ENCODE data around the gene HOXA6. TPM values are rescaled to one million over a fixed set of nuclear protein-coding genes. Genes with fewer than 3 reads are reported as not detected.

Gene HOXA6
- total RNA-seq, 1 donor from 2014 or later, result 15.8 TPM

DNA sequence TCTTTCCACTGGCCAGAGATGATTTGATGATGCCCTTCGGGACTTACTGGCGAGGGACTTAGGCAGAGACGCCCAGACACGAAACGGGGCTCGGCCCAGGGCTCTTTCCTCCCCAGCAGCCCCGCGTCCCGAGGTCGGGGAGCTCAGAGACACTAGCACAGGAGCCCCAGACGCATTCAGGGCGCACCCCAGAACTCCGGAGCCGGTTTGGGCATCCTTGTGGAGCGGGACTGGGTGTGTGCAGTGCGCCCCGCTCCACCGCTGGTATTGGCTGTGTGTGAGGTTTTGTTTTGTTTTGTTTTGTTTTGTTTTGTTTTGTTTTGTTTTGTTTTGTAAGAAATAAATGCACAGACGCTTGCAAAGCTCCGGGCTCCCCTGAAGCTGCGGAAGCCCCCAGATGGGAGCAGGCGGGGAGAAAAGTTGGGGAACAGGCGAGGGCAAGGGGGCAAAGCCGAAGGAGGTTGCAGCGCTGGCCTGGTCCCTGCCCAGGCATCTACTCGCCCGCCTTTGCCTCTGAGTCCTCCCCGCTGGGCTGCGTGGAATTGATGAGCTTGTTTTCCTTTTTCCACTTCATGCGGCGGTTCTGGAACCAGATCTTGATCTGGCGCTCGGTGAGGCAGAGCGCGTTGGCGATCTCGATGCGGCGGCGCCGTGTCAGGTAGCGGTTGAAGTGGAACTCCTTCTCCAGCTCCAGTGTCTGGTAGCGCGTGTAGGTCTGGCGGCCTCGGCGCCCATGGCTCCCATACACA lies 2.2 kb downstream of the HOXA6 start:
- intact Hi-C loops (cut with DNase I), result no loop called here
- ATAC-seq (no peak), DNase-seq (ENCODE audit: low spot score) (peak; percentile 62)

DNA sequence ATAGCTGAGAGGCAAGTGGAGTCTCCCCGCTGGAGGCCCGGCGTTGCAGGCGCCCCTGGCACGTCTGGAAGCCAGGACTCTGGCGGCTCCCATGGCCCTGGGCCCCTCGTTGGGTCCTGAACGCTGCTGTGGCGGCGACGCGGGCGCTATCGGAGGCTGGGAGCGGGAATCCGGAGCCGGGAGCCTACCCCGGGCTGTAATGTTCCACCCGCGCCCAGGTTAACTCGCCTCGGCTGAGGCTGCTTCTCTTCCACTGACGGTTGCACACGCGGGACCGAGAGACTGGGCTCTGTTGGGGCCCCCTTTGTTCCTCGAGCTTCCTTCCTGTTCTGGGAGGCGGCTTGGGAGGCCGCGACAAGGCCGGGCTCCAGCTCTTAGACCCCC lies 2.8 kb downstream of the HOXA6 start:
- peak; percentile 66 for DNase-seq (ENCODE audit: low spot score)
- intact Hi-C loops (cut with DNase I), result no loop called here

DNA sequence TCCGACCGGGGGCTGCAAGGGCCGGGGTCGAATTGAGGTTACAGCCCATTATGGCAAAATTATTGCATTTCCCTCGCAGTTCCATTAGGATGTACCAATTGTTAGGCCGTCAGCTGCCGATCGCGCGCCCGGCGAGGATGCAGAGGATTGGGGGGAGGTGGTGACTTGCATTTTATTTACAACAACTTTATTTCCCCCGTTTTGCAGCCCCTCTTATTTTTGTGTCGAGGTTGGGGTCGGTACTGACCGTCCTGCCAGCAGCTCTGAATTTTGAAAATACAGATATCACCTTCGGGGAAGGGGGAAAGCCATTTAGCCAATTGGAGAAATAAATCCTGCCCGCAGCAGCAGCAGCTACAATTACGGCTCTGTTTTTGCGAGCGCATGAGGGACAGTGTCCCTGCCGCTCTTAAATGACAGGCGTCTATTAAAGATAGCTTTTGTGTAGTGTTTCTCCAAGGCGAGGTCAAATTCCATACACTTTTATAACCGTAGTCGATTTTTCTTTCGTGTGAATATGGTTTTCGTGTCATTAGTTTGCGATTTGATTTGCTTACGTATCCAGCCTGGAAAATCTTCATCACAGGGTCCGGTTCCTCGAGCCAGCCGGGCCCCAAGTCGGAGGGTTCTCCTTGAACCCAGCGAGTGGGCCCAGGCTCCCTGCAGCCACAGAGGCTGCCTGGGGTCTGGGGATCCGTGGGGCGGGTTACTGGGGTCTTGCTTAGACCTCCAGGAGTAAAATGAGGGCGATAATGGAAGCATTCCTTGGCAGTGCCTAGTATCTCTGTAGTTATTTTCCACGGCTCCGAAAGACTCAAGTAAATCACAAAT lies 3.4 kb downstream of the HOXA6 start:
- intact Hi-C loops (cut with DNase I), result no loop called here
- DNase-seq (ENCODE audit: low spot score) (no peak), ATAC-seq (no peak)

More for the DNA sequence above, 2.8 kb downstream of the HOXA6 start:
- peak; percentile 3 for ATAC-seq

DNA sequence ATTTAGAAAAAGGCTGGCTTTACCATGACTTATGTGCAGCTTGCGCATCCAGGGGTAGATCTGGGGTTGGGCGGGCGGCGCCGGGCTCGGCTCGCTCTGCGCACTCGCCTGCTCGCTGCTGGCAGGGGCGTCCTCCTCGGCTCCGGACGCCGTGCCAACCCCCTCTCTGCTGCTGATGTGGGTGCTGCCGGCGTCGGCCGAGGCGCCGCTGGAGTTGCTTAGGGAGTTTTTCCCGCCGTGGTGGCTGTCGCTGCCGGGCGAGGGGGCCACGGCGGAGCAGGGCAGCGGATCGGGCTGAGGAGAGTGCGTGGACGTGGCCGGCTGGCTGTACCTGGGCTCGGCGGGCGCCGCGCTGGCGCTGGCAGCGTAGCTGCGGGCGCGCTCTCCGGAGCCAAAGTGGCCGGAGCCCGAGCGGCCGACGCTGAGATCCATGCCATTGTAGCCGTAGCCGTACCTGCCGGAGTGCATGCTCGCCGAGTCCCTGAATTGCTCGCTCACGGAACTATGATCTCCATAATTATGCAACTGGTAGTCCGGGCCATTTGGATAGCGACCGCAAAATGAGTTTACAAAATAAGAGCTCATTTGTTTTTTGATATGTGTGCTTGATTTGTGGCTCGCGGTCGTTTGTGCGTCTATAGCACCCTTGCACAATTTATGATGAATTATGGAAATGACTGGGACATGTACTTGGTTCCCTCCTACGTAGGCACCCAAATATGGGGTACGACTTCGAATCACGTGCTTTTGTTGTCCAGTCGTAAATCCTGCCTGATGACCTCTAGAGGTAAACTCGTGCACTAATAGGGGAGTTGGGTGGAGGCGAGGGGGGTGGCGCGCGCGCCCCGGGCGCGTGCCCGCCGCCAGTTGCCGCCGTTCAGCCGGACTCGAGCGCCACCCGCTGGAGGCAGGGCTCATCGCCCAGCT lies 4.3 kb downstream of the HOXA6 start, which contains the start of gene HOXA5:
Gene HOXA5 (minus strand): TSS at position 659 of the 927 bp plus-strand sequence. CDS start 74 bp downstream, at position 585.
- DNase-seq (ENCODE audit: low spot score), result no peak
- intact Hi-C loops (cut with DNase I), result no loop called here

DNA sequence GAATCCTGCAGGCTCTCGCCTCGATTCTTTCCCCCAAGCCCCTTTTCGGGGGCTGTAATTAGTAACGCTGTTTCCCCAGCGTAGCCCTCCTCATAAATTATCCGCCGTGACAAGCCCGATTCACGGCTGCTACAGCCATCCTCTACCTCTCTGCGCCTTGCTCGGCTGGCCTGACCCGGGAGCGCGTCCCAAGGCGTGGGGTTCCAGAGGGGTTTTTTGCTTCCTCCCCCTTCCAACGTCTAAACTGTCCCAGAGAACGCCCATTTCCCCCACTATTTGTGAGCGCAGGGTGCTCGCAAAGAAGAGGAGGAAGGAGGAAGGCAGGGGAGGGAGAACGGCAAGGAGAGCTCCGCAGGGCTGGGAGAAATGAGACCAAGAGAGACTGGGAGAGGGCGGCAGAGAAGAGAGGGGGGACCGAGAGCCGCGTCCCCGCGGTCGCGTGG lies 5.0 kb downstream of the HOXA6 start:
- DNase-seq (ENCODE audit: low spot score), result no peak
- ATAC-seq, result no peak
- intact Hi-C loops (cut with DNase I), result no loop called here

More for the DNA sequence above, 4.3 kb downstream of the HOXA6 start, which contains the start of gene HOXA5:
- ATAC-seq, result peak; percentile 84

DNA sequence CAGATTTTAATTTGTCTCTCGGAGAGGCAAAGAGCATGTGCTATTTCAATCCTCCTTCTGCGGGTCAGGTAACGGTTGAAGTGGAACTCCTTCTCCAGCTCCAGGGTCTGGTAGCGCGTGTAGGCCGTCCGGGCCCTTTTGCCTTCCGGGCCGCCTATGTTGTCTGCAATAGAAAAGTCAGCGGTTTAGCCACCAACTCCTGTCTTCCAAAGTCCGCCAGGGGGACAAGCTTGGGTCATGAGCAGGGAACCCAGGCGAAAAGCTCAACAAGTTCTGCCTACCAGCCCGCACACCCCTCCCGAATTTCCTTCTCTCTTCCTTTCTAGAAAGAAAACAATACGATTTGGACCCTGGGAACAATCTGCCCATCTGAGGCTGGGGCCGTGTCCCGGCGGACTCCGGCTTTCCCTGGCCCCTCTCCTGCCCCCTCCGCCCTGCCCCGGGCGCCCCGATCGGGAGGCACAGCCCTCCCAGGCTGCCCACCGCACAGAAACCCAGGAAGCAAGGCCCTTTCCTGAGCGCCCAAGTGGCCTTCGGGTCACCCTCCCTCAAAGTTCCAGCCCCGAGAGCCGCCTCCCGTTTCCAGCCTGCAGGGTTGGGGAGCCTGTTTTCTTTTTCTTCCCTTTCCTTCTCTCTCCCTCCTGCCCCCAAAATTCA lies 5.5 kb downstream of the HOXA6 start:
- intact Hi-C loops (cut with DNase I), result no loop called here
- ATAC-seq (no peak), DNase-seq (ENCODE audit: low spot score) (peak; percentile 55)

DNA sequence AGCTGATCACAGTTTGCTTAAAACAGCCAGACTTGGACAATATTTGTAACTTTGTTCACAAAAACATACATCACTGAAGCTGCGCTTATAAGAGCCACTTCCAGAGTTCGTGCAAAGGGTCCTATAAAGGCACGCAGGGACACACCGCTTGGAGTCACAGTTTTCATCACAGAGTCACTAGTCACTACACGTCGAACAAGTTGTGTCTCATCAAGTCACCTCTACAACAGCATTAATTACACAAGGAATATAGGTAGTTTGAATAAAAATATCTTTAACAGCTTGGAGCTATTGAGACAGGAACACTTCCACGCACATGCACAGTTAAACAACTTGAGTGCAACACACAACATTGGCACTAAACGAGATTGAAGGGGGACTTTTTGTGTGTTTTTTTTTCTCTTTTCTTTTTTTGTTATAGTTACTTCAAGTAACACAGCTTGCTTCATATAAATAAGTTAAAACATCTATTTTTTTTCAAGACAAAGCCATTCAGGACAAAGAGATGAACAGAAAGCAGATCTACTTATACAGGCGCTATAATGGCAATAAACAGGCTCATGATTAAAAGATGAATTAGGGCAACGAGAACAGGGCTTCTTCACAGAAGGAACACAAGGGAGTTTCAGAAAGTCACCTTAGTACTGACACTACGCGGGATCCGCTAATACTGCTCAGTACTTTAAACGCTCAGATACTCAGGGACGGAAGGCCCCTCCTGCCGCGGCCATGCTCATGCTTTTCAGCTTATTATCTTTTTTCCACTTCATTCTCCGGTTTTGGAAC lies 6.2 kb downstream of the HOXA6 start:
- no peak for ATAC-seq
- intact Hi-C loops (cut with DNase I), result no loop called here
- no peak for DNase-seq (ENCODE audit: low spot score)

DNA sequence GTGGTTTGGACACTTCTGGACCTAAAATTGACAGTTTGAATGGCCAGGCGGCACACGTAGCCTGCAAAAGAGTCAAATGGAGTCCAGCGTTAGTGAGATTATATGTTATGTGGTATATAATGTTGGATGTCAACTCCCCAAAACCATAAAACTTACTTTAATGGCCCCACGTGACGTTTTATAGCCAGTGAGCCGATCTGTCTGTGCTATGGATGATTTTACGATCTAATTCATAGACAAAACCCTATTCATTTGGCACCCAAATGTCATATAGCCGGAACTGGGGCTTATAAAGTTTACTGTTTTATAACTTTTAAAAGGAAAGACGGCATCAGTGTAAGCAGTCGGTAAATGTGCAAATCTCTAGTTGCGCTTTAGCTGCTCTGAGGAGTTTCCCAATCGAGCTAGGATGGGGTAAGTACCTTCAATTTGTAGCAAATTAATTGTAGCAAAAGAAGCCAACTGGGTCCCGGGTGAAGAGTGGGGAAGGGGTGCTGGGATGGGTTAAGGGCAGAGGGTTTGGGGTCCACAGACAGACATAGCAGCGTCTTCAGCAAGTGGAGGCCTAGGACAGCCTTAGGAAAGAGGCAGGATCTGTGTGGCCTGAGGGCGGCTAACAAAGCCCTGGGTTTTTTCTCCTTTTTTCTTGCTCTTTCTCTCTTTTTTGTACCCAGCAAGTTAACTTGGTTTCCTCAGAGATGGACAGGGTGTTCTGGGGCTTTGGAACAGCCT lies 7.3 kb downstream of the HOXA6 start:
- ATAC-seq (no peak), DNase-seq (ENCODE audit: low spot score) (no peak)
- intact Hi-C loops (cut with DNase I), result no loop called here

DNA sequence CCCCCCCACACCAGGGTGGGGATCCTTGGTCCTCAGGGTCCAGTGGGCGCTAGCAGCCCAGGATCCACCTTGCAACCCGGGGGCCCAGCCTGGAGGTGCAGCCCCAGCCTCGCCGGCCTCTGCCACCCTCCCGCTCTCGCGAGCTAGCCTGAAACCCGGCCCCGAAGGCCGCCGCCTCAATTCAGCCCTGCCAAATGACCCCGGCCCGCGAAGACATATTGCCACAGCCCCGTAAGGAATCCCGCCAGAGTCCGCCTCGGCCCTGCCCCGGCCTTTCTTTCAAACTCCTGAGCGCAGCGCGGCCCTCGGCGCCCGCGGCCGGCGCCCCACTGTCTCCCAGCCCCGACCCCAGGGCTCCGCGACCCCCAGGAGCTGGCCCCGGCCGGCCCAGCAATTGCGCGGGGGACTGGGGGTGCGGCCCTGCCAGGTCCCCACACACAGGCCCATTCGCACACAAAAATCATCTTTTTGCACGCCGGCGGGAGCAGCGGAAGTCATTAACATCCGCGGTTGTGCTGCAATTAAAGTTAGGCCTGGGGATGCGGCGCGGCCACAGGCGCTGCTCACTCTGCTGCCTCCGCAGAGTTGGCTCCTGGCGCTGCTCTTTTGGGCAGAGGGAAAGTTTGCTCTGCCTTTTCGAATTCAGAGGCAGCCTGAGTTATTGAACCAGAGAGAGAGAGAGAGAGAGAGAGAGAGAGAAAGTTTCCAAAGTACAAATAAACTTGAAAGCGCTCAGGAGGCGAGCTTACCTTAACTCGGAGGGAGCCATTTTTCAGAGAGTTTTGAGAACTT lies 8.0 kb downstream of the HOXA6 start:
- intact Hi-C loops (cut with DNase I), result no loop called here
- no peak for ATAC-seq
- peak; percentile 66 for DNase-seq (ENCODE audit: low spot score)

DNA sequence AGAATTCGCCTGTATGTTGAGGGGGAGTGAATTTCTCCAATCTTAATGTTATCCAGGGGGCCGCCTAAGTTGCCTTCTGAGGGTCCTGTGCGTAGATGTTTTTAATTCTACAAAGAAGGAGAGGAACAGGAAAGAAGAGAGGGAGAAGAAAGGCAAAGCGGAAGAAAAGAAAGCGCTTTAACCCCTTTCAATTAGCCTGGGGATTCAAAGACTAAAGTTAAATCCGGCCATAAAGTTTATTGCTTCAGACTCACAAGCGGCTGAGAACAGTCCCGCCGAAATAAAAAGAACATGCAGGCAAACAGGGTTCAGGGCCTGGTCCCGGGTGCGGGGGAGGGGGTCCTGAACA lies 8.6 kb downstream of the HOXA6 start:
- DNase-seq (ENCODE audit: low spot score), result no peak
- ATAC-seq, result no peak
- intact Hi-C loops (cut with DNase I), result no loop called here

DNA sequence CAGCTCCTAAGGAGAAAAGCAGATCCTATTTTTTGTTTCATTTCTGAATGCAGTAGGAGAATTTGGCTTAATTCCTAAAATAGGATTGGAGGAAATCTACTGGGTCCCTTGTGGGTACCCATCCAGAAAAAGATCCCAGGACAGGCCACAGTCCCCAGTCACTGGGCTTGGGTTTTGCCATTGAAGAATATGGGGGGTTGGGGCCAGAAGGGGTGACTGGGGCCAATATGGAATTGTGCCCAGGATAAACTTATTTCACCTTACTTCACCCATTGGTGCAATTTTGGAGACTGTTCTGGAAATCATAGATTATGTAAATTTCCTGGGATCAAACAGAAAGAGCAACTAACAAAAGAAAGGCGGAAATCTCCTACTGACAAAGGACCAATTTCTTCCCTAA lies 9.1 kb downstream of the HOXA6 start:
- intact Hi-C loops (cut with DNase I), result no loop called here
- DNase-seq (ENCODE audit: low spot score), result no peak
- ATAC-seq, result no peak

DNA sequence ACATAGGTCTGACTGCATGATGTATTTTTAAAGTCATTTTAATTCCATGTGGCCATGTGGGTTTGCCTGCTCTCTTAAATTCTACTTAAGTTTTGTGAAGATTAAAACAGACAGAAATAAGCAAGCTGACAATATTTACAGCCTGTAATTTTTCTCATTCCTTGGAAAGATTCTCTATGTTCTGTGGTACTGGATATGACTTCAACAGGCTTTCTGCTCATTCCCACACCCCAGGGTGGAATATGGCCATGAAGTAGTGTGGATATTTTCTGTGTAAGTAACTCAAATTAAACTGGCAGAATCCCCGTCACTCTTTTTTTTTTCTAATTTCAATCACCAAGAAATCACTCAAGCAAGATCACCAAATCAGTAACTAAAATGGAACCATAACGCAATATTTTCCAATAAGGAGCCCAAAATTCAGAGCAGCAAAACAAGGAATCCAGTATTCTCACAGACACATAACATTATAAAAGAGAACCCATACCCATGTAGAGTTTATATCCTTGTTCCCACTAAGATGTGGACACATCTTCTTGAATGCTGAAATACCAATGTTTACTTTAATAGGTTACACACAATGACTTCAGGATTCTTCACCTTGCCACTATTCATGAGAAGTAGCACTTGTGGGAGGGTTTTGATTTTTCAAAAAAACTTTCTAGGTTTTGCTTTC lies 9.8 kb downstream of the HOXA6 start:
- intact Hi-C loops (cut with DNase I), result no loop called here
- DNase-seq (ENCODE audit: low spot score) (no peak), ATAC-seq (no peak)

DNA sequence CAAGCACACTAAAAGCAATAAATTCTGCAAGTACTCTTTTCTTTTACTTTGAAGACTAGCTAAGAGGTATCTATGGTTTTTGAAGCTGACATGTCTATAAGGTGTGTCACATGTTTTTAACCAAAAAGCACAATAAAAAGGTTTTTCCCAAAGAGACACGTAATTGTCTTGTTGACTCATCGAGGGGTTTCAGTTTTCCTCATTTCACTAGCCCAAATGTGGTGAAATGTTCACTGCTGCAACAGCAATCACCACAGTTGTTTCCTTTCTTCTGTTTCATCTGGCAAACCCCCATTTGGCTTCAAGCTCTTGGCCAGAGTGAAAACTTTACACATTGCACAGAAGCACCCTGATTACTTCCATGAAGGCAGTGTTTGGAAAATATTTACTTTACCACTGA lies 13.2 kb downstream of the HOXA6 start:
- peak; percentile 50 for ATAC-seq
- intact Hi-C loops (cut with DNase I), result no loop called here
- DNase-seq (ENCODE audit: low spot score), result no peak

DNA sequence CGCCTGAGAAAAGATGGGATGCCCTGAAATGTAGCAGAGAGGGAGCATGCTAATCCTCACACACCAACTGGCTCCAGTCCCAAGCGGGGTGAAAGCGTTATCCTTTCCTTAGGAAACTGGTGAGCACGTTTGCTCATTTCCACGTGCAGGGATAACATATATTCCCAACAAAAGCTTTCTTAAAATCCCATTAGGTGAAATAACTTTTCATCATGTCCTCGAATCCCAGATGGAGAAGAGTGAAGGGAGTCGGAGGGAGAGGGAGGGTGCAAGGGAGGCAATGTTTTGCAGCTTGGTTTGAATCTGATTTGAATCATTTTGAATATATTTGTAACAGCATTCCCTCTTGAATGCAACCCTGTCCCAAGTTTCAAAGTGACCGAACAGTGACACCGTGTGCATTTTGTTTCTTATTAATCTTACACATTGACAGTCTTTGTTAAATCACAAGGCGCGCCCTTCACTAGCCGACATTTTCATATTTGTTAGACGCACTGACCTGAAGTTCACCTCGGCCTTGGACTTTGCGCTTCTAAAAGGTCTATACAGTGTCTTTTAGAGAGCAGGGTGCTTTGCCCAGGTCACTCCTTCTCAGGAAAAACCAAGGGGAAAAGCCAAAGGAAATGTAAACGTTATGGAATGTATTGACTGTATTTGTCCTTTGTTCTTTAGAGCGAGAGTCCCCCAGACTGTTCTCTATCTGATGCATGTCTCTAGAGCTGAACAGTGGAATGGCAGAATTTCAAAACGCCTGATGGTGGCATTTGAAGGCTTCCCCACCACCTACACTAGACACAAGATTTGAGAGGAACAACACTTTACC lies 14.0 kb downstream of the HOXA6 start:
- intact Hi-C loops (cut with DNase I), result no loop called here
- ATAC-seq (no peak), DNase-seq (ENCODE audit: low spot score) (no peak)

DNA sequence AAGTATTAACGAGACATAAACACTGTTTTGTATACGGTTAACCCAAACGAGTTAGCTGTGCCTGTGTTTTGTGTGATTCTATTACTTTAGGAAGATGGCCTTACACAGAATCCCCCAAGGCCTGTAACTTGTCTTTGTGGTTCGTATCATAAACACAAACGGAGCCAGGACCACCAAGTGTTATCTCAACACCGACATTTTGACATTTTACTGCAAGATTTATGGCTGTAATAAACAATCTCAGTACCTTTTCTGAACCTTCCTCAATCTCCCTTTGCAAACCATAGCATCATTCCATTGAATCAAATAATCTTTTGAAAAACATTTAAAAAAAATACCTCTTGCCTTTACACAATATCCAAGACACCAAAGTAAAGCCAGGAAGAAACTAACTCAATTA lies 14.6 kb downstream of the HOXA6 start:
- intact Hi-C loops (cut with DNase I), result no loop called here
- DNase-seq (ENCODE audit: low spot score) (no peak), ATAC-seq (no peak)

Measured in sciatic nerve (tissue), 2 donors.